Hepatocyte (in vitro differentiated cells): ENCODE results near the gene HEPN1. TPM values are rescaled to one million over a fixed set of nuclear protein-coding genes. Genes with fewer than 3 reads are reported as not detected.

ENCODE experiments used
- DNase-seq: peaks from one replicate; pipeline ENCODE4 v3.0.0-alpha.2; 2016; ENCODE audit warnings: low spot score
- H2AFZ ChIP-seq: fragments of 200-600 bp; sonication (generic); 2 replicates; pipeline ENCODE4 v1.6.0; 2016; ENCODE audit warnings: antibody characterized with exemption, mild to moderate bottlenecking
- H3K27ac ChIP-seq: fragments of 200-600 bp; sonication (generic); 2 replicates; pipeline ENCODE4 v1.5.1; 2016; ENCODE audit warnings: mild to moderate bottlenecking
- H3K27me3 ChIP-seq: fragments of 200-600 bp; sonication (generic); 2 replicates; pipeline ENCODE4 v1.6.1; 2016
- H3K36me3 ChIP-seq: fragments of 200-600 bp; sonication (generic); replicated peaks from 2 replicates; pipeline ENCODE4 v1.5.1; 2016; ENCODE audit warnings: low read depth; ENCODE audit not compliant: insufficient read depth
- H3K4me1 ChIP-seq: fragments of 200-600 bp; sonication (generic); 2 replicates; pipeline ENCODE4 v1.5.1; 2016; ENCODE audit warnings: mild to moderate bottlenecking, moderate library complexity; ENCODE audit not compliant: insufficient read depth
- H3K4me2 ChIP-seq: fragments of 200-600 bp; sonication (generic); 2 replicates; pipeline ENCODE4 v1.6.0; 2016
- H3K4me3 ChIP-seq: fragments of 200-600 bp; sonication (generic); 2 replicates; pipeline ENCODE4 v1.5.1; 2016; ENCODE audit warnings: mild to moderate bottlenecking
- H3K79me2 ChIP-seq: fragments of 200-600 bp; sonication (generic); 2 replicates; pipeline ENCODE4 v1.6.0; 2017; ENCODE audit warnings: mild to moderate bottlenecking
- H3K9me2 ChIP-seq: fragments of 200-600 bp; sonication (generic); replicated peaks from 2 replicates; pipeline ENCODE4 v1.6.0; 2017; ENCODE audit warnings: mild to moderate bottlenecking; ENCODE audit not compliant: insufficient read depth
- H3K9me3 ChIP-seq: fragments of 200-600 bp; sonication (generic); 2 replicates; pipeline ENCODE4 v1.5.1; 2016; ENCODE audit warnings: low read depth, mild to moderate bottlenecking
- H4K20me1 ChIP-seq: fragments of 200-600 bp; sonication (generic); 2 replicates; pipeline ENCODE4 v1.6.0; 2016; ENCODE audit warnings: mild to moderate bottlenecking; ENCODE audit not compliant: insufficient read depth, poor library complexity, severe bottlenecking
- CTCF ChIP-seq: fragments of 200-600 bp; sonication (generic); IDR thresholded peaks from 2 replicates; pipeline ENCODE4 v1.5.1; 2016; ENCODE audit warnings: antibody characterized with exemption, mild to moderate bottlenecking; ENCODE audit not compliant: poor library complexity
- EZH2 ChIP-seq: fragments of 200-600 bp; sonication (generic); IDR thresholded peaks from 2 replicates; pipeline ENCODE4 v1.6.1; 2016; ENCODE audit warnings: antibody characterized with exemption, mild to moderate bottlenecking, borderline replicate concordance
- EZH2phosphoT487 ChIP-seq: fragments of 200-600 bp; sonication (generic); IDR thresholded peaks from one replicate; pipeline ENCODE4 v1.6.1; 2018; ENCODE audit warnings: antibody characterized with exemption, mild to moderate bottlenecking, low read depth, moderate library complexity; ENCODE audit not compliant: unreplicated experiment, severe bottlenecking
- WGBS: methylation state at CpG from one replicate; pipeline ENCODE4 v1.1.6; 2016; ENCODE audit warnings: low lambda C conversion rate; ENCODE audit errors: missing lambda C conversion rate; 5-methylcytosine and 5-hydroxymethylcytosine counted together
- polyA plus RNA-seq: library from polyadenylated mRNA; unstranded; fragments of >200 nt; fragmentation: Nextera tagmentation; extraction: Ambion mirVana; gene quantifications from 2 replicates; pipeline ENCODE4 v1.2.1, GENCODE V29; 2016
- total RNA-seq: library from RNA; depleted of rRNA; stranded (reverse); fragments of >200 nt; gene quantifications from 2 replicates; pipeline ENCODE4 v1.2.3, GENCODE V29; 2014

HEPN1 gene
- total and polyA plus RNA-seq, 2 experiments from 2014 or later = not detected

GRCh38 chr11:124915541-124916369 lies 3.3 kb upstream of the HEPN1 start:
- no peaks in the 10 kb centered on the region for H3K36me3 ChIP-seq
- no peaks in the 10 kb centered on the region for H3K9me2 ChIP-seq
- H2AFZ ChIP-seq = no peak overlapping the region
- H3K27ac ChIP-seq = no peak overlapping the region
- no peaks in the 10 kb centered on the region for H3K79me2 ChIP-seq
- H3K27me3 ChIP-seq = no peaks in the 10 kb centered on the region
- WGBS = 86% methylated on average over 3 of the region's 3 CpGs
- no peaks in the 10 kb centered on the region for H3K9me3 ChIP-seq
- no peak for DNase-seq
- no peak overlapping the region for H3K4me3 ChIP-seq
- H3K4me2 ChIP-seq = no peak overlapping the region
- no peak for TF ChIP-seq EZH2
- TF ChIP-seq EZH2phosphoT487 = no peak
- TF ChIP-seq CTCF = no peak
- no peaks in the 10 kb centered on the region for H3K4me1 ChIP-seq
- H4K20me1 ChIP-seq = no peaks in the 10 kb centered on the region

- no peak overlapping the region for H2AFZ ChIP-seq
- no peak overlapping the region for H3K27ac ChIP-seq
- no peaks in the 10 kb centered on the region for H3K4me1 ChIP-seq
- no peaks in the 10 kb centered on the region for H3K79me2 ChIP-seq
- no peaks in the 10 kb centered on the region for H3K9me3 ChIP-seq
- H3K36me3 ChIP-seq = no peaks in the 10 kb centered on the region
- no peaks in the 10 kb centered on the region for H4K20me1 ChIP-seq
- no peak overlapping the region for H3K4me3 ChIP-seq
- TF ChIP-seq EZH2phosphoT487 (no peak), CTCF (no peak), EZH2 (no peak)
- DNase-seq = no peak
- H3K4me2 ChIP-seq = no peak overlapping the region
- H3K27me3 ChIP-seq = no peaks in the 10 kb centered on the region
- no peaks in the 10 kb centered on the region for H3K9me2 ChIP-seq
Measured at GRCh38 chr11:124916370-124916710, 2.7 kb upstream of the HEPN1 start.

GRCh38 chr11:124917115-124917637 lies 1.9 kb upstream of the HEPN1 start:
- Histone ChIP-seq H3K4me2 (no peak overlapping the region), H3K4me3 (no peak overlapping the region), H4K20me1 (no peaks in the 10 kb centered on the region), H3K36me3 (no peaks in the 10 kb centered on the region), H3K4me1 (no peaks in the 10 kb centered on the region), H2AFZ (no peak overlapping the region), H3K27me3 (no peaks in the 10 kb centered on the region), H3K27ac (no peak overlapping the region), H3K9me3 (no peaks in the 10 kb centered on the region), H3K9me2 (no peaks in the 10 kb centered on the region), H3K79me2 (no peaks in the 10 kb centered on the region)
- no peak for DNase-seq
- 74% methylated on average over 6 of the region's 6 CpGs for WGBS
- TF ChIP-seq EZH2phosphoT487 (no peak), CTCF (no peak), EZH2 (no peak)
